Esophagus squamous epithelium (tissue), 5 donors: ENCODE data around the gene CROCC2. TPM values are rescaled to one million over a fixed set of nuclear protein-coding genes. Genes with fewer than 3 reads are reported as not detected.

Experiments used
- DNase-seq: peaks from one replicate; lab custom pipeline; 2025; lab: John Stamatoyannopoulos, UW
- H3K27ac ChIP-seq, 4 donors: fragments of 200-600 bp; sonication (generic); one replicate each; pipeline ENCODE4 v1.5.1; 2016 to 2019; ENCODE audit warnings: mild to moderate bottlenecking in 1 of 4
- H3K27me3 ChIP-seq, 4 donors: fragments of 200-600 bp; sonication (generic); 1 replicate in 3 of 4; 2 replicates in 1 of 4; pipeline versions ENCODE4 v1.5.1 to v1.6.0; 2017 to 2021; ENCODE audit warnings: antibody characterized with exemption in 1 of 4
- H3K36me3 ChIP-seq, 3 donors: fragments of 200-600 bp; sonication (generic); one replicate each; pipeline ENCODE4 v1.5.1; 2016 to 2019
- H3K4me1 ChIP-seq, 3 donors: fragments of 200-600 bp; sonication (generic); one replicate each; pipeline ENCODE4 v1.5.1; 2017 to 2019
- H3K4me3 ChIP-seq, 4 donors: fragments of 200-600 bp; sonication (generic); 1 replicate in 3 of 4; 2 replicates in 1 of 4; pipeline ENCODE4 v1.5.1; 2016 to 2019; ENCODE audit warnings: mild to moderate bottlenecking in 2 of 4, moderate library complexity in 1 of 4
- H3K9me3 ChIP-seq, 3 donors: fragments of 200-600 bp; sonication (generic); one replicate each; pipeline ENCODE4 v1.5.1; 2016 to 2019
- CTCF ChIP-seq, 6 experiments: fragments of 450-650 bp in 4 of 6; fragments of 200-600 bp in 2 of 6; sonication (generic) in 2 of 6; IDR thresholded peaks; one replicate each; pipeline ENCODE4 v1.5.1; 2016 to 2019; ENCODE audit warnings: antibody characterized with exemption in 6 of 6, mild to moderate bottlenecking in 4 of 6, moderate library complexity in 4 of 6
- POLR2A ChIP-seq, 4 donors: fragments of 450-650 bp; IDR thresholded peaks; one replicate each; pipeline ENCODE4 v1.6.1; 2017; ENCODE audit warnings: antibody characterized with exemption in 4 of 4, mild to moderate bottlenecking in 4 of 4, moderate library complexity in 3 of 4
- WGBS, 2 donors: methylation state at CpG; one replicate each; pipeline ENCODE4 v1.1.5; 2018; 5-methylcytosine and 5-hydroxymethylcytosine counted together
- intact Hi-C: fragments of 100-400 bp; cut with DNase I; formaldehyde crosslinking; loops from one replicate; pipeline ENCODE4 v1.15.0; 2022
- total RNA-seq, 4 donors: library from RNA; depleted of rRNA; stranded (reverse); fragments of >200 nt; gene quantifications; one replicate each; pipeline ENCODE4 v1.1.0, GENCODE V29; 2016
- donor health status: DM: yes; HTN: yes; CAD: no.

CROCC2 gene
- total RNA-seq, 4 donors from 2014 or later = not detected

GRCh38 chr2:241018051-241018891 lies 112.1 kb downstream of the CROCC2 start:
- H3K36me3 ChIP-seq = peaks cover 0 to 12% (median 0%) of the 10 kb centered on the region in 3 donors
- intact Hi-C loops = no loop called here
- no peak overlapping the region for H3K27ac ChIP-seq
- WGBS, 2 donors = 60 to 93% methylated on average over 1 to 10 of the region's 26 CpGs
- no peak for TF ChIP-seq CTCF (IDR thresholded peaks at IDR 0.05)
- TF ChIP-seq POLR2A (IDR thresholded peaks at IDR 0.05) = no peak
- H3K9me3 ChIP-seq = no peaks in the 10 kb centered on the region
- H3K4me3 ChIP-seq = no peak overlapping the region
- H3K4me1 ChIP-seq = no peaks in the 10 kb centered on the region
- no peaks in the 10 kb centered on the region for H3K27me3 ChIP-seq
- DNase-seq = no peak

DNA sequence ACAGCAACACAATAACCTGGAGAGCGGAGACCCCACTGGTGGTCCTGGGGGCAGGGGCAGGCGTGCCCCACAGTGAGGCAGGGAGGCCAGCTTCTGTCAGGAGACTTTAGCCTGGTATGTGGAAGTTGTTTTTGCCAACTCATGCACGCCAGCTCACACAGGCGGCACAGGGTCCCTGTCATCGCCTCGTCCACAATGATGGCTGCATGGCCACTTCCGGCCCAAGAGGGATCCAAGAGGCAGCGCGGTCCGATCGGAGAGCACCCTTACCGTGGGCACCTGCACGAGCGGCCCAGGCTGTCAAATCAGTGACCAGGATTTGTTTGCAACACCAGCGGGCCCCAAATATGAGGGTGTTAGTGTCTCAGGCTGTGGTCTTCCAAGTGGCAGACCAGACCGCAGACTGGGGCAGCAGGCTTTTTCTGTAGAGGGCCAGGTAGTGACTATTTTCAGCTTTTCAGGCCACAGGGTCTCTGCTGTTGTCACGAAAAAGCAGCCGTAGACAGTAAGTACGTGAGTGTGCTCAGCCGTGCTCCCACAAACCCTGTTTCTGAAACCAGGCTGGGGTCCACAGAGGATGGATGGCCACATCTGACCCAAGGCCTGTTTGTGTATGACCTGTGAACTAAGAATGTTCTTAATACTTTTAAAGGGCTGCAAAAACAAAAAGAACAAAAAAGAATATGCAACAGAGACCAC lies 113.5 kb downstream of the CROCC2 start:
- DNase-seq = no peak
- H3K4me3 ChIP-seq = no peak overlapping the region
- TF ChIP-seq POLR2A (IDR thresholded peaks at IDR 0.05) (no peak), CTCF (IDR thresholded peaks at IDR 0.05) (no peak)
- H3K9me3 ChIP-seq = no peaks in the 10 kb centered on the region
- intact Hi-C loops = no loop called here
- no peak overlapping the region for H3K27ac ChIP-seq
- no peaks in the 10 kb centered on the region for H3K4me1 ChIP-seq
- peaks cover 0 to 12% (median 0%) of the 10 kb centered on the region in 3 donors for H3K36me3 ChIP-seq
- H3K27me3 ChIP-seq = no peaks in the 10 kb centered on the region
- 88 to 95% methylated on average over 6 to 20 of the region's 20 CpGs for WGBS, 2 donors

DNA sequence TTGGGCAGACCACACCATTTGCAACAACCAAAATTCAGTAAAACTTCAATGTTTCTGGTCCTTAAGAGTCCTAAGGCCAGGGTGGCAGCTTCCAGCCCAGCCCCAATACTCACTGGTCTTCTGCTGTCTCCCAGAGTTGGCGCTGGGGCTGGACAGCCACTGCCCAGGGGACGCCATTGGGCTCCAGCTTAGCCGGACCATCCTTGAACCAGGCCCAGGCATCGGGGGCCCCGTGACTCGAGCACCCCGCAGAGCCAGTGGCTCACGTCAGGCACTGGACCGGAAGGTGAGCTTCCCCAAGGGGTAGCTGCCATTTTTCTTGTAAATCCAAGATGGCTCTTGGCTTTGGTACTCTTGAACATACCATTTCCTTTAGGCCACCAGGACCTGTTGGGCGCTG lies 114.1 kb downstream of the CROCC2 start:
- Histone ChIP-seq H3K36me3 (peaks cover 0 to 12% (median 0%) of the 10 kb centered on the region in 3 donors), H3K4me3 (no peak overlapping the region), H3K9me3 (peaks cover 0 to 4% (median under 1%) of the 10 kb centered on the region in 3 donors), H3K27ac (no peak overlapping the region), H3K27me3 (no peaks in the 10 kb centered on the region), H3K4me1 (no peaks in the 10 kb centered on the region)
- no peak for TF ChIP-seq CTCF (IDR thresholded peaks at IDR 0.05)
- WGBS, 2 donors = 86 to 97% methylated on average over 4 to 6 of the region's 10 CpGs
- intact Hi-C loops = no loop called here
- DNase-seq = no peak

- WGBS, 2 donors = 82 to 93% methylated on average over 5 to 6 of the region's 8 CpGs
These were observed 114.6 kb downstream of the CROCC2 start for GRCh38 chr2:241020629-241021190.

More at GRCh38 chr2:241020629-241021190, 114.6 kb downstream of the CROCC2 start:
- Histone ChIP-seq H3K4me1 (no peaks in the 10 kb centered on the region), H3K4me3 (no peak overlapping the region), H3K36me3 (peaks cover 0 to 12% (median 0%) of the 10 kb centered on the region in 3 donors), H3K9me3 (peaks cover 0 to 9% (median 5%) of the 10 kb centered on the region in 3 donors), H3K27me3 (no peaks in the 10 kb centered on the region), H3K27ac (no peak overlapping the region)
- no peak for DNase-seq
- TF ChIP-seq POLR2A (IDR thresholded peaks at IDR 0.05) (no peak), CTCF (IDR thresholded peaks at IDR 0.05) (no peak)
- intact Hi-C loops = no loop called here
